ENCODE data around the gene CEP55. TPM values are rescaled to one million over a fixed set of nuclear protein-coding genes. Genes with fewer than 3 reads are reported as not detected.

Gene CEP55
- total RNA-seq (2014; rRNA removed) (62.6 and 63.6 TPM in 2 replicates), Bru-seq, nascent RNA (percentile 60 among the genes with signal in this experiment), BruChase-seq, experiment 1, labeled RNA remaining after a 6-hour chase (percentile 67 among the genes with signal in this experiment), BruChase-seq, experiment 2, labeled RNA remaining after a 2-hour chase (percentile 36 among the genes with signal in this experiment)
- long read RNA-seq, transcript CEP55-201 (9 exons, 2,638 nt), result major isoform, 10 of 16 reads
- long read RNA-seq, partial matches to known transcripts, result 0 of 16 reads
- long read RNA-seq, other reads (novel, unspliced or antisense), result 6 of 16 reads

DNA sequence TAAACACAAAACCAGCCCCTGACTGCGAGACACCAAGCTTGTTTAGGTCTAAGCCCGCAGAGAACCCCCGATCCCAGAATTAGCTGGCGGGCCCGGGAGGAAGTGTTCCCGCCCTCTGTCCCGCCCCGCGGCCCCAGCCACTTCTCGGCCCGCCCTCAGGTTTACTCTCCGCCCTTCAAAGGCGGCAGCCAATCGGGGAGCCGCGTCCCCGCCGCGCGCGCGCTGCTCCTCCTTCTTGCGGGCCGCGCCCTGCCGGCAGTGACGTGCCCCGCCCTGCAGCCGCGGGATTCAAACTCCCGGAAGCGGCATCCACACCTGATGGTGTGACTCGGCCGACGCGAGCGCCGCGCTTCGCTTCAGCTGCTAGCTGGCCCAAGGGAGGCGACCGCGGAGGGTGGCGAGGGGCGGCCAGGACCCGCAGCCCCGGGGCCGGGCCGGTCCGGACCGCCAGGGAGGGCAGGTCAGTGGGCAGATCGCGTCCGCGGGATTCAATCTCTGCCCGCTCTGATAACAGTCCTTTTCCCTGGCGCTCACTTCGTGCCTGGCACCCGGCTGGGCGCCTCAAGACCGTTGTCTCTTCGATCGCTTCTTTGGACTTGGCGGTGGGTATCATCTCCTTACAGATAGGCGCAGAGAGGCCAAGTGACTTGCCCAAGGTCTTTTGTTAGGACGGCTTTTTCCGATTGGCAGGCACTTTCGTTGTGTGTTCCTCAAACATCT is at the start of gene CEP55:
TSS of gene CEP55 (plus strand) at position 291 of the 720 bp plus-strand sequence. CDS start 3,440 bp downstream, outside the sequence.
- H2AFZ ChIP-seq (ENCODE audit: low read length), result peak within 1 kb of the TSS; percentile 87
- no peaks in the 10 kb centered on the region for H3K9me3 ChIP-seq (ENCODE audit: low read length)
- peak within 1 kb of the TSS; percentile 98 for H3K4me3 ChIP-seq (ENCODE audit: low read length)
- peak within 1 kb of the TSS; percentile 88 for H3K9ac ChIP-seq (ENCODE audit: low read length)
- H3K27me3 ChIP-seq (ENCODE audit: low read length), result no peaks in the 10 kb centered on the region
- H3K9me2 ChIP-seq (replicated peaks; ENCODE audit: low read length), result no peaks in the 10 kb centered on the region
- no peaks in the 10 kb centered on the region for H3F3A ChIP-seq (ENCODE audit: low read length, unreplicated experiment)
- no TSS peak for BruUV-seq (replicated peaks)
- DNase-seq, result peak; percentile 93
- peak within 1 kb of the TSS; percentile 89 for H3K4me2 ChIP-seq (ENCODE audit: low read length)
- H4K20me1 ChIP-seq (ENCODE audit: low read length), result no peaks in the 10 kb centered on the region
- CTCF ChIA-PET, result interaction anchor here (0.5 to 0.6 kb wide), 2 partner anchors 14 to 16 kb away, joined by 4 read pairs; no protein-coding TSS in a partner anchor
- peak within 1 kb of the TSS; percentile 67 for H3K27ac ChIP-seq (ENCODE audit: low read length)
- peaks cover 12% of the 10 kb centered on the region; the same call in 1 of the 2 replicates for H3K4me1 ChIP-seq (ENCODE audit: insufficient read depth, low read length)
- no peak for TF ChIP-seq EZH2 (IDR thresholded peaks at IDR 0.05; ENCODE audit: low read length, unreplicated experiment)
- TF ChIP-seq, protein P1, sequence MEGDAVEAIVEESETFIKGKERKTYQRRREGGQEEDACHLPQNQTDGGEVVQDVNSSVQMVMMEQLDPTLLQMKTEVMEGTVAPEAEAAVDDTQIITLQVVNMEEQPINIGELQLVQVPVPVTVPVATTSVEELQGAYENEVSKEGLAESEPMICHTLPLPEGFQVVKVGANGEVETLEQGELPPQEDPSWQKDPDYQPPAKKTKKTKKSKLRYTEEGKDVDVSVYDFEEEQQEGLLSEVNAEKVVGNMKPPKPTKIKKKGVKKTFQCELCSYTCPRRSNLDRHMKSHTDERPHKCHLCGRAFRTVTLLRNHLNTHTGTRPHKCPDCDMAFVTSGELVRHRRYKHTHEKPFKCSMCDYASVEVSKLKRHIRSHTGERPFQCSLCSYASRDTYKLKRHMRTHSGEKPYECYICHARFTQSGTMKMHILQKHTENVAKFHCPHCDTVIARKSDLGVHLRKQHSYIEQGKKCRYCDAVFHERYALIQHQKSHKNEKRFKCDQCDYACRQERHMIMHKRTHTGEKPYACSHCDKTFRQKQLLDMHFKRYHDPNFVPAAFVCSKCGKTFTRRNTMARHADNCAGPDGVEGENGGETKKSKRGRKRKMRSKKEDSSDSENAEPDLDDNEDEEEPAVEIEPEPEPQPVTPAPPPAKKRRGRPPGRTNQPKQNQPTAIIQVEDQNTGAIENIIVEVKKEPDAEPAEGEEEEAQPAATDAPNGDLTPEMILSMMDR (conservative IDR thresholded peaks at IDR 0.05; ENCODE audit: low read depth, low read length), result no peak
- no peak for TF ChIP-seq EZH2phosphoT487 (IDR thresholded peaks at IDR 0.05; ENCODE audit: borderline replicate concordance, low read length)
- POLR2A ChIA-PET (ENCODE audit: unreplicated experiment), result interaction anchor here (0.6 kb wide), 1 partner anchor 50 kb away, joined by 4 read pairs; no protein-coding TSS in a partner anchor
- no peaks in the 10 kb centered on the region; the same call in 1 of the 2 replicates for H3K36me3 ChIP-seq (ENCODE audit: low read depth, low read length)
- peaks cover 49% of the 10 kb centered on the region for H3K79me2 ChIP-seq (ENCODE audit: low read length)
- intact Hi-C loops (cut with micrococcal nuclease), result no loop called here
- peak; percentile 98 for ATAC-seq

DNA sequence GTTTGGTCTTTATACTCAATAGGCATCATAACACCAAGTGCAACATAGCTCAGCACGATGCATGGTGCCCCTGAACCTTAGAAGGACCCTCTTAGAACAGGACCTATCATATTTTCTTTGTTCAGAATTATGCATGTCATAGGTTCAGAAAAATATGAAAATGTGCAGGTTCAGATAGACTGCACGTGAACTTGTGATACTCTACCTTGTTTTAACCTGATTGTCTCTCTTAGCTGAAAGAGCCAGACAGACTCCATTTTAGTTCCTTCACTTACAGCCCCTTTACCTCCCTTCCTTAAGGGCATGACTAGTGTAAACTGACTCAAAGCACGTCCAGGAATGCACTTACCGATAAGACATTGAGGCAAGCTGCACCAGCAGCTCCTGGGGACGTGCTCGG is 49.4 kb upstream of the CEP55 start:
- ATAC-seq, result no peak
- DNase-seq, result no peak
- Histone ChIP-seq H3K79me2 (ENCODE audit: low read length) (peaks cover 75% of the 10 kb centered on the region), H3K27me3 (ENCODE audit: low read length) (no peaks in the 10 kb centered on the region), H3K9ac (ENCODE audit: low read length) (no peak overlapping the region), H3K4me1 (ENCODE audit: insufficient read depth, low read length) (peaks cover 49% of the 10 kb centered on the region), H3K9me2 (replicated peaks; ENCODE audit: low read length) (no peaks in the 10 kb centered on the region), H3K4me3 (ENCODE audit: low read length) (no peak overlapping the region), H3K27ac (ENCODE audit: low read length) (peak overlapping the region; percentile 80), H3K4me2 (ENCODE audit: low read length) (no peak overlapping the region), H3K36me3 (ENCODE audit: low read depth, low read length) (peaks cover 68% of the 10 kb centered on the region), H3F3A (ENCODE audit: low read length, unreplicated experiment) (peaks cover 8% of the 10 kb centered on the region), H3K9me3 (ENCODE audit: low read length) (no peaks in the 10 kb centered on the region), H2AFZ (ENCODE audit: low read length) (no peak overlapping the region), H4K20me1 (ENCODE audit: low read length) (peaks cover 9% of the 10 kb centered on the region; the same call in 1 of the 2 replicates)
- POLR2A ChIA-PET (ENCODE audit: unreplicated experiment), result interaction anchor here (1.9 kb wide), 1 partner anchor 29 kb away, joined by 34 read pairs; no protein-coding TSS in a partner anchor
- no peak for TF ChIP-seq EZH2 (IDR thresholded peaks at IDR 0.05; ENCODE audit: low read length, unreplicated experiment)
- TF ChIP-seq, protein P1 (conservative IDR thresholded peaks at IDR 0.05; ENCODE audit: low read depth, low read length), result no peak
- TF ChIP-seq EZH2phosphoT487 (IDR thresholded peaks at IDR 0.05; ENCODE audit: borderline replicate concordance, low read length), result no peak
- CTCF ChIA-PET, result no interaction called here
- intact Hi-C loops (cut with micrococcal nuclease), result no loop called here
- BruUV-seq (replicated peaks), result no TSS peak
